ENCODE results near the gene LENG9.

GRCh38 chr19:54451331-54451871 lies 12.2 kb downstream of the LENG9 start:
- TF ChIP-seq CTCF (CRISPR knock-in tag; IDR thresholded peaks at IDR 0.05) (no peak), SIN3A (IDR thresholded peaks at IDR 0.05; ENCODE audit: borderline replicate concordance, low read depth, low read length) (no peak), MTERF4 (CRISPR knock-in tag; IDR thresholded peaks at IDR 0.05) (no peak), CREB1 (IDR thresholded peaks at IDR 0.05) (no peak), CREB1 (CRISPR knock-in tag; IDR thresholded peaks at IDR 0.05) (no peak), PAWR (CRISPR knock-in tag; IDR thresholded peaks at IDR 0.05; ENCODE audit: borderline replicate concordance) (no peak), ZNF589 (CRISPR knock-in tag; conservative IDR thresholded peaks at IDR 0.05) (no peak), HINFP (CRISPR knock-in tag; IDR thresholded peaks at IDR 0.05; ENCODE audit: low read depth) (no peak), ZNF580 (CRISPR knock-in tag; IDR thresholded peaks at IDR 0.05; ENCODE audit: borderline replicate concordance, low read depth) (no peak)

Measured in HepG2 (cell line).